Fibroblast of peridontal ligament (primary cell): ENCODE data around the gene LRIG2.
A peak's percentile ranks its signal among the peaks of the same experiment; 100 is the strongest.
"Not testable (repeated sequence)": the region's sequence is repeated elsewhere in the genome, so short reads cannot be mapped to it uniquely, and the experiment has no call there.

Experiments
- DNase-seq: peaks from one replicate; pipeline ENCODE4 v3.0.0-alpha.2; 2010; ENCODE audit errors: extremely low read depth

Gene LRIG2

DNA sequence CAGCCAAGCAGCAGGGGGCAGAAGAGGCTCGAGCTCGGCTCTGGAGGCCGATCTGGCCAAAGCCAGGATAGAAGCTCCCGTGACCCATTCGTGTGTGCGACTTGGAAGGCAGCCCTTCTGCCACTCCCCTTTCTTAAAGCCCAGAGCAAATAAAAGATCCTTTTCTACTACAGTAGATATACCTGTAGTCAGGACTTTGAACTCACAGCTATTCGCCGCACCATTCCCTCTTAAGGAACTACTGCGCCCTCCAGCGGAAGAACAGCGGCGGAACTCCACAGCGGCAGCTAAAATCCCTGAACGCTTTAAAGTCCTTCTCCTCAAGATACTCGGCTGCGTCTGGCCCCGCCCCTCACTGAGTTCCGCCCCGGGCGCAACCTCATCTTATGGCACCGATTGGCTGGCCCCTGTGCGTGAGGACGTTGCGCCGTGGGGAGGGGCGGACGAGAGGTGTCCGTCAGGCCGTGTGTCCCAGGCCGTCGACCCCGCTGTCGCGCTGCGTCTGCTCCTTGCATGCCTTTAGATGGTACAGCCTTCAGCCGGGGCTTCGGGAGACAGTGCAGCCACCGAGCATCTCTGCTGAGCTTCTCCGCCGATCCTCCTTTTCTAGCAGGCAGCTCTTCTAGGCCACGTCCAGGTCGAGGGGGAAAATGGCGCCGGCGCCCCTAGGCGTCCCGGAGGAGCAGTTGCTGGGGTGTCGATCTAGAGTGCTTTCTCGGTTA lies at the start of gene LRIG2:
Gene LRIG2 (plus strand): TSS at position 442 of the 722 bp plus-strand sequence. CDS start 209 bp downstream, at position 651.
- DNase-seq, result peak; percentile 98

DNA sequence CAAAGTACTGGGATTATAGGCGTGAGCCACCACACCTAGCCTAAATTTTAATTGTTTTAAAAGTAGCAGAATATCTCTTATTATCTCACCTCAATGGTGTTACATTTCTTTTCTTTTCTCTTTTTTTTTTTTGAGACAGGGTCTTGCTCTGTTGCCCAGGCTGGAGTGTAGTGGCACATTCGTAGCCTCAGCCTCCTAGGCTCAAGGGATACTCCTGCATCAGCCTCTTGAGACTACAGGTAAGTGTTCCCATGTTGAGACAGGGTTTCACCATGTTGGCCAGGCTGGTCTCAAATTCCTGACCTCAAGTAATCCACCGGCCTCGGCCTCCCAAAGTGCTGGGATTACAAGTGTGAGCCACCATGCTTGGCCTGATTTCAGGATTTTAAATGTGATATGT lies 49.7 kb upstream of the LRIG2 start:
- DNase-seq, result not testable (repeated sequence)

- no peak for DNase-seq
Observed at GRCh38 chr1:113027007-113027406, 46.0 kb upstream of the LRIG2 start.

DNA sequence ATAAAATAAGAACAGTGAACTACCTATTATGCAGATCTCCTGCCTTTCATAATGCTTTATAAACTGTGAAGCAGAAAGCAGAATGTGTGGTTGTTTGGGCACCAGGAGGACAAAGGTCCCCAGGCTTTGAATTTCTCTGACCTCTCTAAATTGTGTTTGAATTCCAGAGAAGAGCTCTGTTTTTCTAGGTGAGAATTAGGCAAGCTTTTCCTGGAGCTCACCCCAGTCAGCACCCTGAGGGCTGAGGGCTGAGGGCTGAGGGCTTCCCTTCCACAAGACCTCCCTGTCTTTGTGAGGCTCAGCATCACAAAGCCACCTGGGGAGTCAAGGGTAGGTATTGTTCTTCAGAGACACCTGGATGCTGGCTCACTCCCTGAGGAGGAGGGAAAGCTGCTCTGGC lies 45.5 kb upstream of the LRIG2 start:
- no peak for DNase-seq

DNA sequence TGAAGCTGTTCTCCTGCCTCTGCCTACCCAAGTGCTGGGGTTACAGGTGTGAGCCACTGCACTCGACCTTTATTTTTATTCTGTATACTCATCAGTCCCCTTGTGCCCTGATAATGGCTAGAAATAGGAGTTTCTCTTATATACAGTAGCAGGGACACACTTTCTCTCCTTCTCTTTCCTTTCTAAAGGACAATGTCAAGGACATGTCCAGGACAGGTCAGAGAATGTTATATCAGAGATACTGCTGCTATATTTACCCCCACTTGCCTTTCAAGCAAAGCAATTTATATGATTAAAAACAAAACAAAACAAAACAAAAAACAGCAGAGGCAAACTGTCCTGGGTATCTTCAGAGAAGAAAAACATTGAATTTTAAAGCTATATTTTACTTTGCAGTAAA lies 43.2 kb upstream of the LRIG2 start:
- DNase-seq, result no peak

DNA sequence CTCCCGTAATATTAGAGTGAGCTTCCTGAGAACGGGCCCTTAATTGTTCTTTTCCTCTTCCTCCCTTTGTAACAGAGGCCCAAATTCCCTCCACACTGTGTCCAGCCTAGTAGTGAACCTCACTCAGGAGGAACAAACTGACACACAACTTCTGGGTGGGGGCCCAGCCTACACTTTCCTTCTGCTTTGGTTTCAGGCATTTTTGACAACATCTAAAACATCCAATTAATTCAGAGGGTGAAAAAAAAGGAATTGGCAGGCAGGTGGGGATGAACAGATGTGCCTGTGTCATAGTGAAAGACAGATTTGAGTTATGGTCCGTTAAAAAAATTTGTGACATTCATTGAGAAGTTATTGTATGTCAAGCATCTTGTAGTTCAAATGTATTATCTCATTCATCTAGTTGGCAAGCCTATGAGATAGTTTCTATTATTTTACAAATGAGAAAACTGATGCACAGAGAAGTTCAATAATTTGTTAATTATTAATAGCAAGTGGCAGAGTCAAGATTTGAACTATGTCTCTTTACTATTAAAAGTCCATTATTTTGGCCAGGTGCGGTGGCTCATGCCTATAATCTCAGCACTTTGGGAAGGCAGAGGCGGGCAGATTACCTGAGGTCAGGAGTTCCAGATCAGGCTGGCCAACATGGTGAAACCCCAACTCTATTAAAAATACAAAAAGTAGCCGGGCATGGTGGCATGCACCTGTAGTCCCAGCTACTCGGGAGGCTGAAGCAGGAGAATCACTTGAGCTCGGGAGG lies 41.6 kb upstream of the LRIG2 start:
- no peak for DNase-seq

GRCh38 chr1:113035086-113035485 lies 37.9 kb upstream of the LRIG2 start:
- no peak for DNase-seq

DNA sequence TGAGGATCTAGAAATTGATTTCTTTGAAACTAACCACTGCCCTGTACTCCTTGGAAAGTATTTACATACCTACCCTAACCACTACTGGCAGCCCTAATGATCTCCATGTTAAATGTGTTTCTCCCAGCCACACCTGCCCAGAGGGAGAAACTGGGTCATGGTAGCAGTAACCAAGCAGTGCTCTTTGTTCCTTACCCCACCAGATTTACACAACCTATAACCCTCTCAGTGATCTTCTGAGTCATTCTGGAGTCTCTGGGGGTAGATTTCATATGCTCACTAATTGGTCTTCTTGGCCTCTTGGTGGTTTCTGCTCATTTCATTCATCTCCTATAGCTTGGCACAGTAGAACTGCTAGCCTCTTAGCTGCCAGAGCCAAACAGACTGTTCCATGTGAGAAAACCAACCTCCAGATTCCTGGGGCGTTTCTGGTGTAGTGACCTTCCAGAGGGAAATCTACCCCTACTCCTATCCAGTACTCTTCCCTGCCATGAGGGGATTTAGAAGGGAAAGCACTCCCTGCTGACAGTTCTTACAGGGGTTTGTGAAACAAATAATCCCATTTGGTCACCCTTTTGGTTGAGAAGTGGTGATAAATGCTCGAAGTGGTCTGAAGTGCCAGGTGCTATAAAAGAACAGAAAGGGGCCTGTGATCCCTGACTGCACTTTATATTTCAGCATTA lies 36.2 kb upstream of the LRIG2 start:
- DNase-seq, result peak; percentile 57

DNA sequence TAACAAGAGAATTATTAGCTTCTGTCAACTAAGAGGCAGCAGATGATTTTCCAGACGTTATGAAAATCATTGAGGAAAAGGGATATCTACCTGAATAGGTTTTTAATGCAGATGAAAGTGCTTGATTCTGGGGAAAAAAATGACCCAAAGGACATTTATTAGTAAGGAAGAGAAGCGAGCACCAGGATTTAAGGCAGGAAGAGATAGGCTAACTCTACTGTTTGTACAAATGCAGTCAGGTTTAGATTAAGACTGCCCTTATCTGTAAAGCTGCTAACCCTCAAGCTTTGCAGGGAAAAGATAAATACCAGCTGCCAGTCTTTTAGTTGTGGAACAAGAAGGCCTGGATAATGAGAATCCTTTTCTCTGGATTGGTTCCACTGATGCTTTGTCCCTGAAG lies 33.0 kb upstream of the LRIG2 start:
- no peak for DNase-seq

- no peak for DNase-seq
Observed at GRCh38 chr1:113040718-113041412, 32.1 kb upstream of the LRIG2 start.

DNA sequence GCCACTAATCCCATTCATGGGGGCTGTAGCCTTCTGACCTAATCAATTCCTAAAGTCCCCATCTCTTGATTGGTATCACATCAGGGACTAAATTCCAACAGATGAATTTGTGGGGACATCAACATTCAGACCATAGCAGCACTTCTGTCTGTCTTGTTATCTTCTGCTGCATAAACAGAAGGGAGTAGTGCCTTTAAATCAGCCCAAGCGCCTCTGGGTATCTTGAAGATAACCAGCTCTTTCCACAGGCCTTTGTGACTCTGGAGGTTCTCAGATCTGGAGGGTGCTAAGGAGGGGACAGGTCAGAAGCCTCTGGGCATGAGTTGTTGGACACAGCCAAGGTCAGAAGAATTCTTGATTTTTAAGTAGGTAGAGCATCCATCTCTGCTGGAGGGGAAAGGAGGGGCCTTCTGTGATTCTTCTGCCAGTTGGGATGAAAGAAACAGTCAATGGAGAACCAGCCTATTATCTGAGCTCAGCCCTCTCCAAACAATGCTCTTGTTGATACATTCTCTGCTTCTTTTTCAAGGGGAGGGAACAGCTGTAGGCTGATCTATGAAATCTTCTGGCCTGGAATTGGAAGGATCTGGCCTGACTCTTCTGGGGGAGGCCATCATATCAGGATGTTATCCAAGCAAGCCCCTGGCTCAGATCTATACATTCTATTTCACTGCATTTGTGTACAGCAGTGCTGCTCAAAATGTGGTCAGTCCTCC lies 31.3 kb upstream of the LRIG2 start:
- peak; percentile 19 for DNase-seq

- DNase-seq, result peak; percentile 84
Observed at GRCh38 chr1:113042285-113043143, 30.5 kb upstream of the LRIG2 start.

- DNase-seq, result not testable (repeated sequence)
Observed at GRCh38 chr1:113043144-113043488, 29.9 kb upstream of the LRIG2 start.

DNA sequence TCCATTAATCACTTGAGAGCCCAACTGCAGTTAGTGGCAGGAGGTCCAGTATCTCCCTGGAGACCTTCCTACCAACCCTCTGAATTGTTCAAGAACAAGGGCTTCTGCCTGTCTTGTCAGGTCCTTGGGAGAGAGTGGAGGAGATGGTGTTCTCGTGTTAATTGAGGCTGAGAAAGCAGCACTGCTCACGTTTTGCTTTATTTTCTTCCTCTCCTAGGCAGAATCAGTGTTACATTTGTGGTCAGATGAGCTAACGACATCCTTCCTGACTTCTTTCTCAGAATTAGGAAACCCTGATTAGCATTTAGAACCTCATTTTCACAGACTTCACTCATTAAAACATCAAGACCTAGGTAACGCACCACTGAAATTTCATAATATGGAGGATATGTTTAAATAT lies 26.4 kb upstream of the LRIG2 start:
- DNase-seq, result no peak

DNA sequence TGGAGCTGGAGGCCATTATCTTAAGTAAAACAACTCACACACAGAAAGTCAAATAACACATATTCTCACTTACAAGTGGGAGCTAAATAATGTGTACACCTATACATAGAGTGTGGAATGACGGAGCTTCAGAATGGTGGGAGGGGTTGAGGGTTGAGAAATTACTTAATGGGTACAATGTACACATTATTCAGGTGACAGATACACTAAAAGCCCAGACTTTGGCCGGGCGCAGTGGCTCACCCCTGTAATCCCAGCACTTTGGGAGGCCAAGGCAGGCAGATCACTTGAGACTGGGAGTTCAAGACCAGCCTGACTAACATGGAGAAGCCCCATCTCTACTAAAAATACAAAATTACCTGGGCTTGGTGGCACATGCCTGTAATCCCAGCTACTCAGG lies 24.9 kb upstream of the LRIG2 start:
- no peak for DNase-seq

DNA sequence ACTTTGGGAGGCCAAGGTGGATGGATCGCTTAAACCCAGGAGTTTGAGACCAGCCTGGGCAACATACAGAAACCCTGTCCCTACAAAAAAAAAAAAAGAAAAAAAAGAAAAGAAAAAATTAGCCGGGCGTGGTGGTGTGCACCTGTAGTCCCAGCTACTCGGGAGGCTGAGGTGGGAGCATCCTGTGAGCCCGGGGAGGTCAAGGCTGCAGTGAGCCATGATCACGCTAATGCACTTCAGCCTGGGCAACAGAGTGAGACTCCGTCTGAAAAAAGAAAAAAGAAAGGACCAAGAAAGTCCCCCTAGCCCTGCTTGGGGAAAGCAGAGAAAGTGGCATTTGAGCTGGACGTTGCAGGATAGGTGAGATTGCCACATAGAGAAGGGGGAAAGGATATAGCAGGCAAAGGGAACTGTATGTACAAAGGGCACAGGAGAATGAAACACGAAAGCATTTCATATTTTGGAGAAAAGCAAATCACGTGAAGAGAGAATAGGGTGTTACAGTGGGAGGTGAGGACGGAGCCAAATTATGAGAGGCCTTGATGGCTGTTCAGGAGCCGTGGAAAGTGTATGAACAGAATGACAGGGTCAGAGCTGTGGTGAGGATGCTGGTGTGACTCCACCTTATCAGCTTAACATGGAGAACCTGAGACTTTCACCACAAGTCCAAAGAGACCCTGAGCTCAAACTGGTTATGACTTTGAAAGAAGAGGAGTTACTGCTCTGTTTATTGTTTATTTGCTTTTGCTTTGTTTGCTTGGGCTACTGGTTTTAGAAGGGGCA lies 19.5 kb upstream of the LRIG2 start:
- DNase-seq, result no peak

DNA sequence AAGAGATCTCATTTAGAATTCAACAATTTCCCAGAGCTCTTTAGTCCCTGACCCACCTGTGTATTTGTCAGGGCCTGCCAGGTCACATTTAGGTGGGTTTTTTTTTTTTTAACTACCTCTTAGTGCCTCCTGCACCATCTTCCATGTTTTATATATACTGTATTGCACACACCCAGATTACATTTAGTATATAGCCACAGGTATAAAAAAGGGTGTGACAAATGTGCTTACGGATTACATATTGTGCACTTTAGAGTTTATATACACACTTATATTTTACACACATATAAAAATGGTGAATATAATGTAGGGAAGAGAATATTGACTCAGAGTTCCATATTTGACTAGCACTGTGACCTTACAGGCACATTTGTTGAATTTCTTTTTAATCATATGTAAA lies 17.4 kb upstream of the LRIG2 start:
- no peak for DNase-seq

- no peak for DNase-seq
Observed at GRCh38 chr1:113057006-113057405, 16.0 kb upstream of the LRIG2 start.

DNA sequence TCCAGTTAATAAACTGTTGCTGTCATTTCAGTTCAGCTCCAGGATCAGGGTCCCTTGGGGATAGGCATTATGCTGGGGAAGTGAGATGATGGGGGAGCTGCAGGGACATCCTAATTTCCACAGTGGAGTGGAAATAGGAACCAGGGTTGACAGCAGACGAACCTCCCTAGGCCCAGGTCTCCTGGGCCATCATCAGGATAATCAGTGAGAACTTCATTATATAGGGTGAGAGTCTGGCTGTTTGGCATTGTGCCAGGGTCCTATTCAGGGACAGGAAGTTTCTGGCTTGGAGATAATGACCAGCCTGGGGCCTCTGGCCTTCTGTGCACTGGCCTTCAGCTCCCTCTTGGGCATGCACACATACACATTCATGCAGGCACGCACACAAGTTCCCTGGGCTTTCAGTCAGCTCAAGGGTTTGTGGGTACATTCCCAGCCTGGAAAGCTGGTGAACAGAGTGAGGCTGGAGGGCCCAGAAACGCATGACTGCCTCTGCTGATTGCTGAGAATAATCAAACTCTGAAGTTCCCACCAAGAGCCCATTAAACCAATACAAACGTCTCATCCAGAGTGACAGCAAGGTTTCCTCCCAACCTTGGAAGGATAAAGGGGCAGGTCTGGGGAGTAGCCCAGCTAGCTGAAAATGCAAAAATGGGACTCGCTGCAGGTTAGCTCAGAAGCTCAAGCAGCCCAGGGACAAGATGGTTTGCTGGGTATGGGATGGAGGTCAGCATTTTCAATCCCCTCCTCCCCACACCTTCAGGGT lies 13.9 kb upstream of the LRIG2 start:
- peak; percentile 39 for DNase-seq
